Endothelial cell of umbilical vein (primary cell): ENCODE data around the gene KCNMA1. TPM values are rescaled to one million over a fixed set of nuclear protein-coding genes. Genes with fewer than 3 reads are reported as not detected.

Experiments used
- BruUV-seq: library from RNA; stranded (reverse); fragments of 400-500 nt; replicated peaks from 2 replicates; lab custom pipeline; 2021; lab: Mats Ljungman, UMichigan
- CTCF ChIA-PET: fragments of 300-600, 350-600 bp; sonication (Branson Sonifier 250); formaldehyde crosslinking; loops from one replicate; lab custom pipeline; 2021; ENCODE audit warnings: antibody characterized with exemption, inconsistent platforms; lab: Charles Lee
- POLR2A ChIA-PET: fragments of 300-600, 350-600 bp; sonication (Branson Sonifier 250); formaldehyde crosslinking; loops from one replicate; lab custom pipeline; 2021; ENCODE audit warnings: antibody characterized with exemption, inconsistent platforms; lab: Charles Lee
- DNase-seq: peaks from one replicate; pipeline ENCODE4 v3.0.0-alpha.2; 2011; ENCODE audit warnings: low read depth, low spot score
- FAIRE-seq: peaks from 2 replicates; lab custom pipeline; 2011; peaks lifted over from hg19 to GRCh38; lab: Jason Lieb, UNC
- H2AFZ ChIP-seq: 2 replicates; pipeline ENCODE4 v1.6.0; 2012; ENCODE audit warnings: low read depth, low read length, control low read depth, inconsistent platforms
- H3K27ac ChIP-seq: 2 replicates; pipeline ENCODE4 v1.5.1; 2011; ENCODE audit warnings: low read depth, mild to moderate bottlenecking, control low read depth, low read length, moderate library complexity; ENCODE audit not compliant: insufficient read depth
- H3K27me3 ChIP-seq, 2 experiments: 2 replicates each; pipeline versions ENCODE4 v1.6.0 to v1.6.1; 2011; ENCODE audit warnings: low read length in 2 of 2, mixed read lengths in 1 of 2; ENCODE audit not compliant: control insufficient read depth in 2 of 2, insufficient read depth in 2 of 2
- H3K36me3 ChIP-seq, 2 experiments: 2 replicates in 1 of 2; 3 replicates in 1 of 2; pipeline ENCODE4 v1.5.1; 2011; ENCODE audit warnings: low read length in 2 of 2, mild to moderate bottlenecking in 1 of 2, moderate library complexity in 1 of 2; ENCODE audit not compliant: control insufficient read depth in 2 of 2, insufficient read depth in 2 of 2; ENCODE audit errors: extremely low read depth in 1 of 2
- H3K4me1 ChIP-seq: 3 replicates; pipeline ENCODE4 v1.5.1; 2011; ENCODE audit warnings: mild to moderate bottlenecking, low read length; ENCODE audit not compliant: control insufficient read depth, insufficient read depth; ENCODE audit errors: extremely low read depth
- H3K4me2 ChIP-seq: 2 replicates; pipeline ENCODE4 v1.6.1; 2011; ENCODE audit warnings: low read length, control low read depth, mixed read lengths; ENCODE audit not compliant: insufficient read depth
- H3K4me3 ChIP-seq, 3 experiments: fragments of 200-600 bp in 1 of 3; sonication (generic), shearing (Covaris generic) in 1 of 3; replicated peaks in 1 of 3; 2 replicates each; pipeline ENCODE4 v1.5.1; 2011 to 2016; ENCODE audit warnings: control low read depth in 3 of 3, low read length in 3 of 3, mild to moderate bottlenecking in 2 of 3, inconsistent platforms in 1 of 3, low read depth in 1 of 3, moderate library complexity in 1 of 3; ENCODE audit not compliant: insufficient read depth in 1 of 3
- H3K79me2 ChIP-seq: 2 replicates; pipeline ENCODE4 v1.6.0; 2012; ENCODE audit warnings: low read length, inconsistent platforms; ENCODE audit not compliant: control insufficient read depth, insufficient read depth
- H3K9ac ChIP-seq: replicated peaks from 2 replicates; pipeline ENCODE3; 2011; ENCODE audit warnings: low read length, control low read depth; ENCODE audit not compliant: insufficient read depth; ENCODE audit errors: extremely low read depth
- H3K9me1 ChIP-seq: replicated peaks from 3 replicates; pipeline ENCODE4 v1.6.0; 2011; ENCODE audit warnings: mild to moderate bottlenecking, low read length; ENCODE audit not compliant: control insufficient read depth, insufficient read depth; ENCODE audit errors: extremely low read depth
- H3K9me3 ChIP-seq: replicated peaks from 2 replicates; pipeline ENCODE4 v1.5.1; 2012; ENCODE audit warnings: low read length, inconsistent platforms; ENCODE audit not compliant: control insufficient read depth, insufficient read depth
- H4K20me1 ChIP-seq: replicated peaks from 2 replicates; pipeline ENCODE3; 2011; ENCODE audit warnings: mild to moderate bottlenecking, low read length; ENCODE audit not compliant: control insufficient read depth, insufficient read depth; ENCODE audit errors: extremely low read depth
- CTCF ChIP-seq, 2 donors: IDR thresholded peaks; 1 replicate in 1 of 2; 2 replicates in 1 of 2; pipeline ENCODE4 v1.5.1; 2011; ENCODE audit warnings: low read length in 2 of 2, mild to moderate bottlenecking in 2 of 2, moderate library complexity in 2 of 2, control low read depth in 1 of 2, inconsistent platforms in 1 of 2, low read depth in 1 of 2; ENCODE audit not compliant: insufficient read depth in 1 of 2; ENCODE audit errors: extremely low read depth in 1 of 2
- EZH2 ChIP-seq: IDR thresholded peaks from 2 replicates; pipeline ENCODE4 v1.6.1; 2012; ENCODE audit warnings: borderline replicate concordance, low read depth, mild to moderate bottlenecking, moderate library complexity, low read length, inconsistent platforms; ENCODE audit not compliant: severe bottlenecking
- FOS ChIP-seq: IDR thresholded peaks from 2 replicates; pipeline ENCODE4 v1.6.1; 2011; ENCODE audit warnings: mild to moderate bottlenecking, low read length, moderate library complexity, borderline replicate concordance; ENCODE audit not compliant: insufficient read depth
- GATA2 ChIP-seq: IDR thresholded peaks from 2 replicates; pipeline ENCODE4 v1.7.0; 2011; ENCODE audit warnings: low read depth, mild to moderate bottlenecking, moderate library complexity, mixed read lengths, low read length; ENCODE audit not compliant: insufficient read length, insufficient read depth
- JUN ChIP-seq: IDR thresholded peaks from 2 replicates; pipeline ENCODE4 v1.6.1; 2011; ENCODE audit warnings: borderline replicate concordance, low read depth; ENCODE audit not compliant: insufficient read length, insufficient read depth
- MAX ChIP-seq: IDR thresholded peaks from 2 replicates; pipeline ENCODE4 v1.6.1; 2011; ENCODE audit not compliant: insufficient read depth, insufficient read length
- MYC ChIP-seq: IDR thresholded peaks from one replicate; pipeline ENCODE4 v1.6.1; 2011; ENCODE audit warnings: mild to moderate bottlenecking, low read depth, low read length
- POLR2A ChIP-seq: IDR thresholded peaks from 2 replicates; pipeline ENCODE4 v1.6.1; 2012; ENCODE audit warnings: low read depth, mild to moderate bottlenecking, control low read depth, low read length
- POLR2AphosphoS5 ChIP-seq: IDR thresholded peaks from 2 replicates; pipeline ENCODE4 v1.6.1; 2012; ENCODE audit warnings: low read depth, mild to moderate bottlenecking, control low read depth, low read length, moderate library complexity; ENCODE audit not compliant: insufficient read depth
- dilution Hi-C: fragments of 300-500 bp; cut with MboI; formaldehyde crosslinking; loops from one replicate; pipeline ENCODE4 v1.15.0; 2019; ENCODE audit warnings: low sequenced_read_pairs; ENCODE audit not compliant: extremely low pct_ligation_motif_present
- intact Hi-C: fragments of 100-400 bp; cut with micrococcal nuclease; formaldehyde crosslinking; loops from one replicate; pipeline ENCODE4 v1.10.0; 2022
- polyA plus RNA-seq, 4 experiments: library from polyadenylated mRNA; depleted of rRNA in 3 of 4; stranded (reverse) in 3 of 4; unstranded in 1 of 4; fragments of >200 nt; gene quantifications; 2 replicates each; pipeline versions ENCODE4 v1.2.1 to v1.2.3, GENCODE V29; 2011 to 2012; ENCODE audit warnings: missing spikeins in 1 of 4
- total RNA-seq: library from RNA; stranded (reverse); gene quantifications from 2 replicates; pipeline ENCODE4 v1.2.3, GENCODE V29; 2021

Gene KCNMA1
- total and polyA plus RNA-seq, 2 donors (not counting 3 experiments of a cell fraction or from before 2014, with no cell fraction given), result 0.10 to 0.82 TPM

GRCh38 chr10:77051837-77052236 is 585.8 kb downstream of the KCNMA1 start:
- no peak for TF ChIP-seq GATA2
- intact Hi-C loops (no loop called here), dilution Hi-C loops (no loop called here)
- ChIA-PET CTCF (interaction anchor here (0.6 to 1.6 kb wide), 4 partner anchors 13 to 68 kb away, joined by 3 to 4 read pairs (median 3); no protein-coding TSS in a partner anchor), POLR2A (no interaction called here)
- no peak overlapping the region for H3K4me2 ChIP-seq
- BruUV-seq, result no TSS peak
- FAIRE-seq (no peak), DNase-seq (no peak)
- peaks cover 0 to under 1% of the 10 kb centered on the region in 2 experiments for H3K27me3 ChIP-seq
- no peaks in the 10 kb centered on the region for H3K36me3 ChIP-seq
- no peaks in the 10 kb centered on the region for H3K79me2 ChIP-seq
- H3K27ac ChIP-seq, result no peak overlapping the region
- no peak overlapping the region for H2AFZ ChIP-seq
- no peaks in the 10 kb centered on the region for H3K9me3 ChIP-seq
- no peaks in the 10 kb centered on the region for H3K9me1 ChIP-seq
- H3K9ac ChIP-seq, result no peak overlapping the region
- H4K20me1 ChIP-seq, result no peaks in the 10 kb centered on the region
- H3K4me1 ChIP-seq, result no peaks in the 10 kb centered on the region
- H3K4me3 ChIP-seq, result no peak overlapping the region

- Histone ChIP-seq H3K4me1 (no peaks in the 10 kb centered on the region), H3K9me1 (no peaks in the 10 kb centered on the region), H3K27ac (no peak overlapping the region), H3K36me3 (no peaks in the 10 kb centered on the region), H3K9me3 (no peaks in the 10 kb centered on the region), H4K20me1 (no peaks in the 10 kb centered on the region), H2AFZ (no peak overlapping the region), H3K9ac (no peak overlapping the region), H3K4me3 (no peak overlapping the region), H3K79me2 (no peaks in the 10 kb centered on the region), H3K4me2 (no peak overlapping the region), H3K27me3 (peaks cover 0 to 3% of the 10 kb centered on the region in 2 experiments)
- FAIRE-seq (no peak), DNase-seq (no peak)
- no TSS peak for BruUV-seq
- TF ChIP-seq EZH2 (no peak), MYC (no peak), GATA2 (no peak), POLR2AphosphoS5 (no peak), MAX (no peak), FOS (no peak), CTCF (IDR thresholded peaks at IDR 0.05; ENCODE audit: extremely low read depth in 1 of 2, insufficient read depth in 1 of 2, low read depth in 1 of 2, low read length in 2 of 2) (no peak), POLR2A (no peak), JUN (no peak)
- intact Hi-C loops, result no loop called here
- POLR2A ChIA-PET, result no interaction called here
- CTCF ChIA-PET, result interaction anchor here (1.1 kb wide), 1 partner anchor 123 kb away, joined by 3 read pairs; no protein-coding TSS in a partner anchor
- dilution Hi-C loops, result no loop called here
Measured at GRCh38 chr10:77049896-77050295, 587.7 kb downstream of the KCNMA1 start.
